Gastrocnemius medialis (tissue), 4 donors: Measurements from ENCODE around the gene TMEM89. TPM values are rescaled to one million over a fixed set of nuclear protein-coding genes. Genes with fewer than 3 reads are reported as not detected.

Experiments
- ATAC-seq, 2 donors: fragments of 150-250 bp; one replicate each; pipeline ENCODE4 v1.9.1; 2016
- DNase-seq, 2 donors: peaks; one replicate each; pipeline ENCODE4 v3.0.0-alpha.2; 2019
- H3K27ac ChIP-seq, 4 donors: fragments of 200-600 bp; sonication (generic); 1 replicate in 1 of 4; 2 replicates in 3 of 4; pipeline ENCODE4 v1.5.1; 2016 to 2018; ENCODE audit warnings: mild to moderate bottlenecking in 2 of 4, moderate library complexity in 1 of 4
- H3K27me3 ChIP-seq, 3 donors: fragments of 200-600 bp; sonication (generic) in 2 of 3; 1 replicate in 1 of 3; 2 replicates in 2 of 3; pipeline versions ENCODE4 v1.5.1 to v1.6.0; 2016 to 2019; ENCODE audit warnings: mild to moderate bottlenecking in 1 of 3, moderate library complexity in 1 of 3
- H3K36me3 ChIP-seq, 2 donors: fragments of 200-600 bp; sonication (generic) in 1 of 2; one replicate each; pipeline ENCODE4 v1.5.1; 2017 to 2018
- H3K4me1 ChIP-seq, 2 donors: fragments of 200-600 bp; sonication (generic) in 1 of 2; one replicate each; pipeline ENCODE4 v1.5.1; 2016 to 2017; ENCODE audit warnings: mild to moderate bottlenecking in 2 of 2
- H3K4me3 ChIP-seq, 4 donors: fragments of 200-600 bp; sonication (generic) in 3 of 4; 1 replicate in 1 of 4; 2 replicates in 3 of 4; pipeline ENCODE4 v1.5.1; 2016 to 2019; ENCODE audit warnings: mild to moderate bottlenecking in 2 of 4
- H3K9me3 ChIP-seq, 3 donors: fragments of 200-600 bp; sonication (generic) in 2 of 3; 1 replicate in 1 of 3; 2 replicates in 2 of 3; pipeline ENCODE4 v1.5.1; 2016 to 2019
- CTCF ChIP-seq, 5 experiments: fragments of 450-650 bp in 3 of 5; fragments of 200-600 bp in 2 of 5; sonication (generic) in 2 of 5; IDR thresholded peaks in 4 of 5; conservative IDR thresholded peaks in 1 of 5; 1 replicate in 4 of 5; 2 replicates in 1 of 5; pipeline ENCODE4 v1.5.1; 2016 to 2019; ENCODE audit warnings: antibody characterized with exemption in 5 of 5, mild to moderate bottlenecking in 3 of 5, moderate library complexity in 3 of 5
- POLR2A ChIP-seq, 2 donors: fragments of 450-650 bp; IDR thresholded peaks; one replicate each; pipeline ENCODE4 v1.6.1; 2017; ENCODE audit warnings: antibody characterized with exemption in 2 of 2, mild to moderate bottlenecking in 2 of 2, moderate library complexity in 2 of 2
- in situ Hi-C, 4 donors: fragments of 200-750 bp; cut with MboI; loops; one replicate each; pipeline versions ENCODE4 v1.15.0 to v1.8.0; 2017; ENCODE audit warnings: low sequenced_read_pairs in 4 of 4
- intact Hi-C: fragments of 100-400 bp; cut with DNase I; formaldehyde crosslinking; loops from one replicate; pipeline ENCODE4 v1.15.1; 2023; ENCODE audit warnings: low total_unique reads
- total RNA-seq, 4 donors: library from RNA; depleted of rRNA; stranded (reverse); fragments of >200 nt; gene quantifications; one replicate each; pipeline versions ENCODE4 v1.1.0 to v1.2.3, GENCODE V29; 2016

The TMEM89 gene
- total RNA-seq, 4 donors from 2014 or later = not detected

- no peaks in the 10 kb centered on the region for H3K9me3 ChIP-seq
- no peaks in the 10 kb centered on the region for H3K36me3 ChIP-seq
- ATAC-seq (no peak), DNase-seq (no peak)
- no peaks in the 10 kb centered on the region for H3K4me1 ChIP-seq
- H3K4me3 ChIP-seq = no peak overlapping the region
- in situ Hi-C loops = no loop called here
- no peak overlapping the region for H3K27ac ChIP-seq
- intact Hi-C loops = no loop called here
- no peaks in the 10 kb centered on the region for H3K27me3 ChIP-seq
- TF ChIP-seq POLR2A (IDR thresholded peaks at IDR 0.05) = no peak
- no peak for TF ChIP-seq CTCF (IDR thresholded peaks at IDR 0.05 in 4 of 5, conservative IDR thresholded peaks at IDR 0.05 in 1 of 5)
These were observed 36.7 kb downstream of the TMEM89 start for GRCh38 chr3:48584836-48585235.

- ATAC-seq = no peak
These were observed 39.7 kb downstream of the TMEM89 start for GRCh38 chr3:48581621-48582481.

GRCh38 chr3:48576647-48577046 is 44.9 kb downstream of the TMEM89 start:
- H3K36me3 ChIP-seq = no peaks in the 10 kb centered on the region
- no peak overlapping the region for H3K4me3 ChIP-seq
- TF ChIP-seq POLR2A (IDR thresholded peaks at IDR 0.05) (no peak), CTCF (IDR thresholded peaks at IDR 0.05 in 4 of 5, conservative IDR thresholded peaks at IDR 0.05 in 1 of 5) (no peak)
- no peak overlapping the region for H3K27ac ChIP-seq
- no peaks in the 10 kb centered on the region for H3K27me3 ChIP-seq
- in situ Hi-C loops (no loop called here), intact Hi-C loops (no loop called here)
- no peak for DNase-seq
- H3K4me1 ChIP-seq = no peaks in the 10 kb centered on the region
- no peaks in the 10 kb centered on the region for H3K9me3 ChIP-seq
- ATAC-seq = no peak

More at GRCh38 chr3:48581621-48582481, 39.7 kb downstream of the TMEM89 start:
- H3K27ac ChIP-seq = no peak overlapping the region
- intact Hi-C loops = no loop called here
- in situ Hi-C loops = no loop called here
- no peaks in the 10 kb centered on the region for H3K27me3 ChIP-seq
- no peak for DNase-seq
- H3K4me3 ChIP-seq = no peak overlapping the region
- no peaks in the 10 kb centered on the region for H3K36me3 ChIP-seq
- no peaks in the 10 kb centered on the region for H3K4me1 ChIP-seq
- no peak for TF ChIP-seq CTCF (IDR thresholded peaks at IDR 0.05 in 4 of 5, conservative IDR thresholded peaks at IDR 0.05 in 1 of 5)
- no peaks in the 10 kb centered on the region for H3K9me3 ChIP-seq

GRCh38 chr3:48575366-48575765 is 46.2 kb downstream of the TMEM89 start:
- no peak for TF ChIP-seq CTCF (IDR thresholded peaks at IDR 0.05 in 4 of 5, conservative IDR thresholded peaks at IDR 0.05 in 1 of 5)
- TF ChIP-seq POLR2A (IDR thresholded peaks at IDR 0.05) = no peak
- in situ Hi-C loops = no loop called here
- H3K4me1 ChIP-seq = no peaks in the 10 kb centered on the region

More at GRCh38 chr3:48575366-48575765, 46.2 kb downstream of the TMEM89 start:
- ATAC-seq (no peak), DNase-seq (no peak)
- H3K36me3 ChIP-seq = peaks cover 0 to 3% of the 10 kb centered on the region in 2 donors
- intact Hi-C loops = no loop called here
- no peaks in the 10 kb centered on the region for H3K9me3 ChIP-seq
- H3K27ac ChIP-seq = no peak overlapping the region
- no peaks in the 10 kb centered on the region for H3K27me3 ChIP-seq
- no peak overlapping the region for H3K4me3 ChIP-seq
